Neural progenitor cell (in vitro differentiated cells): ENCODE results near the gene DNASE2.

Experiments used
- EZH2 ChIP-seq: fragments of 200-600 bp; sonication (generic); IDR thresholded peaks from 2 replicates; pipeline ENCODE4 v1.6.1; 2017; ENCODE audit warnings: antibody characterized with exemption, mild to moderate bottlenecking, moderate library complexity
- TF ChIP-seq, protein P1 (sequence below): fragments of 200-600 bp; sonication (generic); IDR thresholded peaks from 2 replicates; pipeline ENCODE4 v1.5.1; 2017; ENCODE audit warnings: antibody characterized with exemption, mild to moderate bottlenecking

DNA sequence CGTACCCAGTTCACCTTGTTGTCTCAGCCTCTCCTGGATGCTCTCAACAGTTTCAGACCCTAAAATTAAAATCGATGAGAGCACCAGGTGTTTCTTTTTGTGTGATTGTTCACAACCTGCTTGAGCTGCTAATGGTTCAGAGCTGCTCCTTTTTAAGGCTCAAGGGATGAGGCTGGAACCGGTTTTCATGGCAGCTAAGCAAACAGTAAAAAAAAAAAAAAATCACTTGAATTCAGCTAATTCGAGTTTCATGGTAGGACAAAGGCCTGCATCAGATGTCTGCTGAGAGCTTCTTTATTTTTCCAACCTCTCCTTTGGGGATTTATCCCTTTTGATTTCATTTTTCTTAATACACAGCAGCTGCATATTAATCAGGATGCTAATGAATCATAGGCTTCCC lies 31.3 kb upstream of the DNASE2 start:
- TF ChIP-seq, protein P1, sequence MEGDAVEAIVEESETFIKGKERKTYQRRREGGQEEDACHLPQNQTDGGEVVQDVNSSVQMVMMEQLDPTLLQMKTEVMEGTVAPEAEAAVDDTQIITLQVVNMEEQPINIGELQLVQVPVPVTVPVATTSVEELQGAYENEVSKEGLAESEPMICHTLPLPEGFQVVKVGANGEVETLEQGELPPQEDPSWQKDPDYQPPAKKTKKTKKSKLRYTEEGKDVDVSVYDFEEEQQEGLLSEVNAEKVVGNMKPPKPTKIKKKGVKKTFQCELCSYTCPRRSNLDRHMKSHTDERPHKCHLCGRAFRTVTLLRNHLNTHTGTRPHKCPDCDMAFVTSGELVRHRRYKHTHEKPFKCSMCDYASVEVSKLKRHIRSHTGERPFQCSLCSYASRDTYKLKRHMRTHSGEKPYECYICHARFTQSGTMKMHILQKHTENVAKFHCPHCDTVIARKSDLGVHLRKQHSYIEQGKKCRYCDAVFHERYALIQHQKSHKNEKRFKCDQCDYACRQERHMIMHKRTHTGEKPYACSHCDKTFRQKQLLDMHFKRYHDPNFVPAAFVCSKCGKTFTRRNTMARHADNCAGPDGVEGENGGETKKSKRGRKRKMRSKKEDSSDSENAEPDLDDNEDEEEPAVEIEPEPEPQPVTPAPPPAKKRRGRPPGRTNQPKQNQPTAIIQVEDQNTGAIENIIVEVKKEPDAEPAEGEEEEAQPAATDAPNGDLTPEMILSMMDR, result no peak
- TF ChIP-seq EZH2, result no peak
